T-helper 9 cell (primary cell): ENCODE results near the gene BMP8B.
"Not testable (repeated sequence)": the region's sequence is repeated elsewhere in the genome, so short reads cannot be mapped to it uniquely, and the experiment has no call there.

ENCODE experiments used
- DNase-seq: peaks from one replicate; pipeline ENCODE4 v3.0.0-alpha.2; 2020

The BMP8B gene

GRCh38 chr1:39808784-39809517 is 20.3 kb upstream of the BMP8B start:
- DNase-seq = no peak

GRCh38 chr1:39805385-39805784 is 16.7 kb upstream of the BMP8B start:
- DNase-seq = no peak

- no peak for DNase-seq
These were observed 14.0 kb upstream of the BMP8B start for GRCh38 chr1:39802496-39803260.

GRCh38 chr1:39800471-39800835 is 11.8 kb upstream of the BMP8B start:
- DNase-seq = no peak

- peak; percentile 69 for DNase-seq
These were observed 11.3 kb upstream of the BMP8B start for GRCh38 chr1:39799770-39800470.

GRCh38 chr1:39798859-39799769 is 10.4 kb upstream of the BMP8B start:
- peak; percentile 81 for DNase-seq

- no peak for DNase-seq
These were observed 7.0 kb upstream of the BMP8B start for GRCh38 chr1:39795651-39796050.

- no peak for DNase-seq
These were observed 3.2 kb upstream of the BMP8B start for GRCh38 chr1:39791838-39792237.

GRCh38 chr1:39789571-39790110 is 976 bp upstream of the BMP8B start:
- DNase-seq = no peak

GRCh38 chr1:39788426-39788757 is 273 bp downstream of the BMP8B start:
- no peak for DNase-seq

GRCh38 chr1:39787964-39788363 is 701 bp downstream of the BMP8B start:
- not testable (repeated sequence) for DNase-seq

GRCh38 chr1:39787468-39787867 is 1.2 kb downstream of the BMP8B start:
- DNase-seq = no peak

GRCh38 chr1:39787108-39787375 is 1.6 kb downstream of the BMP8B start:
- DNase-seq = not testable (repeated sequence)

- not testable (repeated sequence) for DNase-seq
These were observed 2.2 kb downstream of the BMP8B start for GRCh38 chr1:39786303-39787107.

GRCh38 chr1:39782685-39783084 is 6.0 kb downstream of the BMP8B start:
- DNase-seq = not testable (repeated sequence)

- no peak for DNase-seq
These were observed 6.6 kb downstream of the BMP8B start for GRCh38 chr1:39782103-39782502.

- DNase-seq = no peak
These were observed 7.3 kb downstream of the BMP8B start for GRCh38 chr1:39781349-39781715.

- DNase-seq = no peak
These were observed 8.8 kb downstream of the BMP8B start for GRCh38 chr1:39779821-39780220.

GRCh38 chr1:39779137-39779536 is 9.5 kb downstream of the BMP8B start:
- no peak for DNase-seq

GRCh38 chr1:39778463-39779099 is 10.1 kb downstream of the BMP8B start:
- not testable (repeated sequence) for DNase-seq

GRCh38 chr1:39777896-39778295 is 10.8 kb downstream of the BMP8B start:
- DNase-seq = not testable (repeated sequence)
